ENCODE data around the gene DCAF10. TPM values are rescaled to one million over a fixed set of nuclear protein-coding genes. Genes with fewer than 3 reads are reported as not detected.

DCAF10 gene
- total and polyA plus RNA-seq, 2 of the 13 experiments (the other 11 are each of a cell fraction or from before 2014, with no cell fraction given), result 9.2 to 20.3 TPM

GRCh38 chr9:37908698-37909186, 108.1 kb downstream of the DCAF10 start (continued):
- TF ChIP-seq BORCS8-MEF2B (CRISPR knock-in tag; IDR thresholded peaks at IDR 0.05) (peak; percentile 23; the same call in 1 of the 2 replicates), ZFP36 (IDR thresholded peaks at IDR 0.05; ENCODE audit: borderline replicate concordance, low read depth, low read length, partially characterized antibody) (no peak), ZNF503 (CRISPR knock-in tag; IDR thresholded peaks at IDR 0.05) (no peak), ZNF280D (CRISPR knock-in tag; IDR thresholded peaks at IDR 0.05) (0 out of 2 replicates have a peak, but pooled peaks have one; percentile 54), SP4 (CRISPR knock-in tag; IDR thresholded peaks at IDR 0.05) (0 out of 2 replicates have a peak, but pooled peaks have one; percentile 24), SALL2 (CRISPR knock-in tag; IDR thresholded peaks at IDR 0.05) (peak; percentile 71; the same call in 1 of the 2 replicates), ZNF460 (CRISPR knock-in tag; IDR thresholded peaks at IDR 0.05; ENCODE audit: borderline replicate concordance) (no peak), ATF2 (CRISPR knock-in tag; IDR thresholded peaks at IDR 0.05) (0 out of 2 replicates have a peak, but pooled peaks have one; percentile 31), ZNF205 (CRISPR knock-in tag; IDR thresholded peaks at IDR 0.05) (peak; percentile 68; the same call in 1 of the 2 replicates), NR2F1 (CRISPR knock-in tag; IDR thresholded peaks at IDR 0.05) (peak; percentile 88 to 95), ZNF12 (CRISPR knock-in tag; IDR thresholded peaks at IDR 0.05) (peak; percentile 84), KDM4B (CRISPR knock-in tag; IDR thresholded peaks at IDR 0.05) (0 out of 2 replicates have a peak, but pooled peaks have one; percentile 42), HNF4A (CRISPR knock-in tag; IDR thresholded peaks at IDR 0.05) (peak; percentile 81), ESRRA (CRISPR knock-in tag; IDR thresholded peaks at IDR 0.05; ENCODE audit: low read depth) (peak; percentile 54; the same call in 1 of the 2 replicates)

Data from HepG2 (cell line).